GM20000 (cell line): ENCODE data around the gene TYSND1.
"Not testable (repeated sequence)": the region's sequence is repeated elsewhere in the genome, so short reads cannot be mapped to it uniquely, and the experiment has no call there.

Source experiments
- DNase-seq: peaks from one replicate; pipeline ENCODE4 v3.0.0; 2012; ENCODE audit warnings: low spot score
- CTCF ChIP-seq: IDR thresholded peaks from 2 replicates; pipeline ENCODE4 v1.5.1; 2012; ENCODE audit warnings: mild to moderate bottlenecking, control low read depth; ENCODE audit errors: extremely low read depth, missing control alignments

Gene TYSND1

GRCh38 chr10:70188768-70189167, 42.3 kb upstream of the TYSND1 start:
- no peak for TF ChIP-seq CTCF
- DNase-seq: no peak

GRCh38 chr10:70186571-70186970, 40.1 kb upstream of the TYSND1 start:
- TF ChIP-seq CTCF: no peak
- DNase-seq: no peak

GRCh38 chr10:70186090-70186489, 39.6 kb upstream of the TYSND1 start:
- no peak for DNase-seq

GRCh38 chr10:70183304-70183703, 36.8 kb upstream of the TYSND1 start:
- no peak for TF ChIP-seq CTCF
- DNase-seq: no peak

More at GRCh38 chr10:70186090-70186489, 39.6 kb upstream of the TYSND1 start:
- TF ChIP-seq CTCF: no peak

GRCh38 chr10:70179209-70179608, 32.7 kb upstream of the TYSND1 start:
- not testable (repeated sequence) for DNase-seq

- no peak for DNase-seq
- no peak for TF ChIP-seq CTCF
Measured at GRCh38 chr10:70178139-70178725, 31.7 kb upstream of the TYSND1 start.

- DNase-seq: no peak
- TF ChIP-seq CTCF: no peak
Measured at GRCh38 chr10:70176441-70176840, 29.9 kb upstream of the TYSND1 start.

- no peak for DNase-seq
- TF ChIP-seq CTCF: no peak
Measured at GRCh38 chr10:70175516-70175915, 29.0 kb upstream of the TYSND1 start.
